WTC11 (cell line): Measurements from ENCODE around the gene PEX26.
"Not testable (repeated sequence)": the region's sequence is repeated elsewhere in the genome, so short reads cannot be mapped to it uniquely, and the experiment has no call there.

Experiments
- CTCF ChIP-seq: fragments of 200-600 bp; IDR thresholded peaks from 2 replicates; pipeline ENCODE4 v1.8.0; 2022; ENCODE audit warnings: antibody characterized with exemption
- IRF1 ChIP-seq: sonication (generic); formaldehyde crosslinking; IDR thresholded peaks from 2 replicates; pipeline ENCODE4 v1.8.0; 2023; ENCODE audit warnings: missing genetic modification reagents
- NR2C2 ChIP-seq: sonication (generic); formaldehyde crosslinking; IDR thresholded peaks from 2 replicates; pipeline ENCODE4 v1.8.0; 2022; ENCODE audit warnings: mild to moderate bottlenecking, missing genetic modification reagents
- TF ChIP-seq, protein P1 (sequence below): sonication (generic); formaldehyde crosslinking; IDR thresholded peaks from 2 replicates; pipeline ENCODE4 v1.8.1; 2022; ENCODE audit warnings: low read depth, missing genetic modification reagents, borderline replicate concordance

GRCh38 chr22:18040898-18041297 is 36.9 kb upstream of the PEX26 start:
- not testable (repeated sequence) for TF ChIP-seq CTCF; IRF1; NR2C2 (CRISPR knock-in tag)
- TF ChIP-seq, protein P1, sequence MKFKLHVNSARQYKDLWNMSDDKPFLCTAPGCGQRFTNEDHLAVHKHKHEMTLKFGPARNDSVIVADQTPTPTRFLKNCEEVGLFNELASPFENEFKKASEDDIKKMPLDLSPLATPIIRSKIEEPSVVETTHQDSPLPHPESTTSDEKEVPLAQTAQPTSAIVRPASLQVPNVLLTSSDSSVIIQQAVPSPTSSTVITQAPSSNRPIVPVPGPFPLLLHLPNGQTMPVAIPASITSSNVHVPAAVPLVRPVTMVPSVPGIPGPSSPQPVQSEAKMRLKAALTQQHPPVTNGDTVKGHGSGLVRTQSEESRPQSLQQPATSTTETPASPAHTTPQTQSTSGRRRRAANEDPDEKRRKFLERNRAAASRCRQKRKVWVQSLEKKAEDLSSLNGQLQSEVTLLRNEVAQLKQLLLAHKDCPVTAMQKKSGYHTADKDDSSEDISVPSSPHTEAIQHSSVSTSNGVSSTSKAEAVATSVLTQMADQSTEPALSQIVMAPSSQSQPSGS (CRISPR knock-in tag) = not testable (repeated sequence)
